HCT116 (cell line): Measurements from ENCODE around the gene SLC66A2.

Experiments
- CBX3 ChIP-seq: IDR thresholded peaks from 2 replicates; pipeline ENCODE4 v1.6.1; 2012; ENCODE audit warnings: low read depth
- CEBPB ChIP-seq: IDR thresholded peaks from 2 replicates; pipeline ENCODE4 v1.6.1; 2012; ENCODE audit warnings: low read depth
- CTCF ChIP-seq, 3 experiments: fragments of 200-600 bp in 1 of 3; sonication (generic) in 1 of 3; IDR thresholded peaks in 2 of 3; conservative IDR thresholded peaks in 1 of 3; 2 replicates each; pipeline ENCODE4 v1.5.1; 2012 to 2017; ENCODE audit warnings: low read depth in 2 of 3, low read length in 2 of 3, antibody characterized with exemption in 1 of 3, borderline replicate concordance in 1 of 3, control low read depth in 1 of 3, mild to moderate bottlenecking in 1 of 3, mixed read lengths in 1 of 3, mixed run types in 1 of 3, moderate library complexity in 1 of 3; ENCODE audit not compliant: insufficient read depth in 1 of 3
- EGR1 ChIP-seq: IDR thresholded peaks from 2 replicates; pipeline ENCODE4 v1.6.1; 2012; ENCODE audit warnings: low read depth
- EZH2 ChIP-seq: fragments of 200-600 bp; sonication (generic); IDR thresholded peaks from 2 replicates; pipeline ENCODE4 v1.6.1; 2017; ENCODE audit warnings: antibody characterized with exemption, mixed run types
- EZH2phosphoT487 ChIP-seq: fragments of 200-600 bp; IDR thresholded peaks from 2 replicates; pipeline ENCODE4 v1.6.1; 2018; ENCODE audit warnings: antibody characterized with exemption, borderline replicate concordance
- POLR2A ChIP-seq: IDR thresholded peaks from 2 replicates; pipeline ENCODE4 v1.7.0; 2011; ENCODE audit warnings: borderline replicate concordance; ENCODE audit not compliant: insufficient read depth, insufficient read length; ENCODE audit errors: extremely low read depth
- POLR2AphosphoS5 ChIP-seq: IDR thresholded peaks from 2 replicates; pipeline ENCODE4 v1.6.1; 2011; ENCODE audit warnings: mild to moderate bottlenecking, low read depth, low read length, moderate library complexity
- SIN3A ChIP-seq: IDR thresholded peaks from 2 replicates; pipeline ENCODE4 v1.6.1; 2012; ENCODE audit warnings: low read depth

DNA sequence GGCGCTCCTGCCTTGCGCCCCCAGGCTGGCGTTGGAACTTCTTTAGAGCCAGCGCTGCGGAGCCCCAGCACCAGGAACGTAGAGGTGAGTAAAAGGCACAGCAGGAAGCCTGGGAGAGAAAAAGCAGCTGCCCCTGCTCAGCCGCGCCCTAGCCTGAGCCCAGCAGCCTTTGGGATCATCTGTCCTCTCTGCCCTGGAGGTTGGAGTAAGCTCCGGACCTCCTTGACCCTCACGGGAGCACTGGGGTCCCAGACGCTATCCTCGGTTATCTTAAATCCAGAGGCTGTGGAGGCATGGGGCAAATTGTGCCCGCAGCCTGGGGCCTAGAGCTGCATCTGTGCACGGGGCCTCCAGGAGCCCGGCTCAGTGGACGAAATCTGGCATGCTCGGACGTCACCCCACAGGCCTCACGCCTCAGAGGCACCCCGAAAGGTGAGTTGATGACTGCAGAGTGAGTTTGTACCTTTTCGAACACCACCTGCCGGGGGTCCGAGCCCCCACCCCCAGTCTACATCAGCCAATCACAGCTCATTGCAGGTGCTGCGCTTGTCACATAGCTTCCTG is 1.6 kb upstream of the SLC66A2 start:
- TF ChIP-seq POLR2A (no peak), CTCF (IDR thresholded peaks at IDR 0.05 in 2 of 3, conservative IDR thresholded peaks at IDR 0.05 in 1 of 3; ENCODE audit: borderline replicate concordance in 1 of 3, insufficient read depth in 1 of 3, low read depth in 2 of 3, low read length in 2 of 3) (no peak), POLR2AphosphoS5 (no peak), CEBPB (no peak), EZH2 (no peak), EGR1 (no peak), EZH2phosphoT487 (no peak), CBX3 (no peak), SIN3A (no peak)
